IPS-20b (cell line): ENCODE measurements around the gene CTSO.

Experiments used
- H3K27ac ChIP-seq: one replicate; pipeline ENCODE4 v1.5.1; 2013; ENCODE audit warnings: low read length
- H3K27me3 ChIP-seq: 2 replicates; pipeline ENCODE4 v1.6.1; 2013; ENCODE audit warnings: mild to moderate bottlenecking, low read length, inconsistent platforms; ENCODE audit not compliant: insufficient read depth
- H3K36me3 ChIP-seq: 2 replicates; pipeline ENCODE4 v1.6.1; 2013; ENCODE audit warnings: low read depth, mild to moderate bottlenecking, inconsistent platforms, low read length, moderate library complexity; ENCODE audit not compliant: insufficient read depth
- H3K4me1 ChIP-seq: 2 replicates; pipeline ENCODE4 v1.6.1; 2013; ENCODE audit warnings: mild to moderate bottlenecking, control low read depth, inconsistent platforms, low read length, moderate library complexity; ENCODE audit not compliant: insufficient read depth
- H3K4me3 ChIP-seq: 2 replicates; pipeline ENCODE4 v1.5.1; 2013; ENCODE audit warnings: mild to moderate bottlenecking, low read length, inconsistent platforms
- H3K9ac ChIP-seq: 2 replicates; pipeline ENCODE4 v1.6.1; 2013; ENCODE audit warnings: low read depth, mild to moderate bottlenecking, inconsistent platforms, low read length, moderate library complexity
- H3K9me3 ChIP-seq: 2 replicates; pipeline ENCODE4 v1.6.1; 2013; ENCODE audit warnings: mild to moderate bottlenecking, low read depth, low read length, inconsistent platforms; ENCODE audit not compliant: insufficient read depth

CTSO gene

GRCh38 chr4:155953151-155954117, at the start of gene CTSO:
Gene CTSO (minus strand): TSS chr4:155953866. CDS start chr4:155953847, 19 bp downstream.
- H3K27me3 ChIP-seq, result no peaks in the 10 kb centered on the region; the same call in 1 of the 2 replicates
- H3K27ac ChIP-seq, result no peak within 1 kb of the TSS
- no peaks in the 10 kb centered on the region for H3K4me1 ChIP-seq
- no peaks in the 10 kb centered on the region for H3K36me3 ChIP-seq
- peak within 1 kb of the TSS; percentile 85 for H3K4me3 ChIP-seq
- H3K9ac ChIP-seq, result peak within 1 kb of the TSS; percentile 89
- H3K9me3 ChIP-seq, result no peaks in the 10 kb centered on the region

GRCh38 chr4:156000491-156000890, 46.8 kb upstream of the CTSO start:
- Histone ChIP-seq H3K27ac (no peak overlapping the region), H3K4me3 (no peak overlapping the region), H3K9me3 (no peaks in the 10 kb centered on the region), H3K36me3 (no peaks in the 10 kb centered on the region), H3K27me3 (peaks cover 77% of the 10 kb centered on the region), H3K9ac (no peak overlapping the region), H3K4me1 (peaks cover 3% of the 10 kb centered on the region; the same call in 1 of the 2 replicates)

- Histone ChIP-seq H3K27me3 (peaks cover 83% of the 10 kb centered on the region), H3K9ac (no peak overlapping the region), H3K4me3 (no peak overlapping the region), H3K36me3 (no peaks in the 10 kb centered on the region), H3K4me1 (peaks cover 3% of the 10 kb centered on the region; the same call in 1 of the 2 replicates), H3K9me3 (no peaks in the 10 kb centered on the region), H3K27ac (no peak overlapping the region)
Measured at GRCh38 chr4:155999725-156000124, 46.1 kb upstream of the CTSO start.

- H3K9ac ChIP-seq, result no peak overlapping the region
- no peak overlapping the region for H3K27ac ChIP-seq
- no peak overlapping the region for H3K4me3 ChIP-seq
- peaks cover 3% of the 10 kb centered on the region; the same call in 1 of the 2 replicates for H3K4me1 ChIP-seq
- no peaks in the 10 kb centered on the region for H3K9me3 ChIP-seq
- peaks cover 55% of the 10 kb centered on the region for H3K27me3 ChIP-seq
- no peaks in the 10 kb centered on the region for H3K36me3 ChIP-seq
Measured at GRCh38 chr4:155995069-155995468, 41.4 kb upstream of the CTSO start.

- no peaks in the 10 kb centered on the region for H3K36me3 ChIP-seq
- H3K9me3 ChIP-seq, result no peaks in the 10 kb centered on the region
- H3K9ac ChIP-seq, result no peak overlapping the region
- H3K4me3 ChIP-seq, result no peak overlapping the region
- no peak overlapping the region for H3K27ac ChIP-seq
- H3K4me1 ChIP-seq, result peaks cover 8% of the 10 kb centered on the region; the same call in 1 of the 2 replicates
- H3K27me3 ChIP-seq, result no peaks in the 10 kb centered on the region
Measured at GRCh38 chr4:155984106-155984797, 30.6 kb upstream of the CTSO start.

GRCh38 chr4:155982736-155983385, 29.2 kb upstream of the CTSO start:
- Histone ChIP-seq H3K9ac (no peak overlapping the region), H3K36me3 (no peaks in the 10 kb centered on the region), H3K27ac (no peak overlapping the region), H3K4me3 (no peak overlapping the region), H3K4me1 (peaks cover 8% of the 10 kb centered on the region; the same call in 1 of the 2 replicates), H3K9me3 (no peaks in the 10 kb centered on the region), H3K27me3 (no peaks in the 10 kb centered on the region)

- no peak overlapping the region for H3K4me3 ChIP-seq
- H3K9me3 ChIP-seq, result no peaks in the 10 kb centered on the region; the same call in 1 of the 2 replicates
- H3K27ac ChIP-seq, result no peak overlapping the region
- peaks cover 14% of the 10 kb centered on the region for H3K4me1 ChIP-seq
- H3K9ac ChIP-seq, result no peak overlapping the region
- no peaks in the 10 kb centered on the region for H3K27me3 ChIP-seq
- H3K36me3 ChIP-seq, result no peaks in the 10 kb centered on the region
Measured at GRCh38 chr4:155978810-155979209, 25.1 kb upstream of the CTSO start.

- Histone ChIP-seq H3K9me3 (no peaks in the 10 kb centered on the region; the same call in 1 of the 2 replicates), H3K9ac (no peak overlapping the region), H3K36me3 (no peaks in the 10 kb centered on the region), H3K4me3 (no peak overlapping the region), H3K27ac (no peak overlapping the region), H3K27me3 (no peaks in the 10 kb centered on the region), H3K4me1 (peaks cover 10% of the 10 kb centered on the region)
Measured at GRCh38 chr4:155975511-155975910, 21.8 kb upstream of the CTSO start.

- Histone ChIP-seq H3K27me3 (no peaks in the 10 kb centered on the region), H3K4me1 (peaks cover 10% of the 10 kb centered on the region), H3K4me3 (no peak overlapping the region), H3K9me3 (no peaks in the 10 kb centered on the region; the same call in 1 of the 2 replicates), H3K36me3 (no peaks in the 10 kb centered on the region), H3K27ac (no peak overlapping the region), H3K9ac (no peak overlapping the region)
Measured at GRCh38 chr4:155974996-155975395, 21.3 kb upstream of the CTSO start.

- Histone ChIP-seq H3K27me3 (no peaks in the 10 kb centered on the region), H3K4me1 (peaks cover 10% of the 10 kb centered on the region), H3K4me3 (no peak overlapping the region), H3K27ac (no peak overlapping the region), H3K9ac (0 out of 2 replicates have a peak overlapping the region, but pooled peaks have one; percentile 20), H3K36me3 (no peaks in the 10 kb centered on the region), H3K9me3 (no peaks in the 10 kb centered on the region; the same call in 1 of the 2 replicates)
Measured at GRCh38 chr4:155974476-155974749, 20.7 kb upstream of the CTSO start.

- Histone ChIP-seq H3K36me3 (no peaks in the 10 kb centered on the region), H3K4me3 (no peak overlapping the region), H3K4me1 (peaks cover 10% of the 10 kb centered on the region), H3K27ac (no peak overlapping the region), H3K27me3 (no peaks in the 10 kb centered on the region), H3K9ac (0 out of 2 replicates have a peak overlapping the region, but pooled peaks have one; percentile 20), H3K9me3 (no peaks in the 10 kb centered on the region; the same call in 1 of the 2 replicates)
Measured at GRCh38 chr4:155973639-155974475, 20.2 kb upstream of the CTSO start.
